Measurements from ENCODE around the gene LRRC2.

LRRC2 gene

DNA sequence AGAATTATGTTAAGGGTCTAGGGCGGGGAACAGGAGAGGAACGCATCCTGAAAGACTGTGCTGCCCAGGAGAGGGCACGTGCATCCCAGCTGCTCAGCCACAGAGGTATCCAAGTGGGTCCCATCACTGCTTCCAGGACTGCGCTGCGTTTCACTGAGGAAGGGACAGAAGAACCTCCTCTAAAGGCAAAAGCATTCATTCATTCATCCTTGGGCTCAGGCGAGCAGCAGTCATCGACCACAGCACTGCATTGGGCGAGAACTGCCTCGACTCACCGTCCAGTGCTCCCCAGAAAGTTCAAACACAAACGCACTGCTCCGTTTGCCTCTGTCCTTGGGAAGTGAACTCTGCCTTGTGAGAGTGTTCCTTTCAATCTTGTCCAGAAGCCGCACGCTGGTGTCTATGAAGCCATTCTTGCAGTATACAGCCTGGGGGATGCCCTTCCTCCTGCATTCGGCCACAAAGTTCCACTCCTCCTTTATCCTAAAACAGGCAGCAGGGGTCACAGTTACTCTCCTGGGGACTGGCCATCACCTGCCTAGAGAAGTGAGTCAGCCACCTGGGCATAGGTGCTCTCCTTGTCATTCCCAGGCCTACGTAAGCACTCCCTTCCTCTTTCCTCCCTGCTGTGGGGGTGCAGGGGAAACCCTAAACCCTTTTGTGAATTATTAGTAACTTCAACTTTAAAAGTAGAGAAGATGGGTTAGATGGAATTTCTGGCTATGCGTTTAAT, 21.2 kb downstream of the LRRC2 start:
- no peaks in the 10 kb centered on the region for H3K79me2 ChIP-seq (ENCODE audit: control insufficient read depth, insufficient read depth, low read length)
- peaks cover 6% of the 10 kb centered on the region for H3K4me1 ChIP-seq (ENCODE audit: control insufficient read depth, low read depth, low read length)

DNA sequence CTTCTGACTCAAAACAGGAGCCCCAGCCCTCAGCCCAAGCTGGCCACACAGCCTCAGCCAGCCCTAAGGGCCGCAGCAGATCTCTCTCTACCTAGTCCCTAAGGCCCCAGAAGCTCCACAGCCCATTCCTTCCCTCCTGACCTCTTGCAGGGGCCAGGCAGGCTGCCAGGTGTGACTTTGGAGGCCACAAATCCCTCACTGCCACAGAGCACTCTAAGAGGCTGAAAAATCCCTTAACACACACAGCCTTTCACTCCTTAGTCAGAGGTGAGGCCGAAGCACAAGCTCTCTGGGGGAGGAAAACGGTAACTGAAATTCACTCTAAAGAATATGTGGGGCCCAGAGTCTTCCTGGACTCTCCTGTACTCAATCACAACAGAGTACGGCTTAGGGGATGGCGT, 23.3 kb downstream of the LRRC2 start:
- WGBS (ENCODE audit: extremely low coverage, insufficient coverage, low lambda C conversion rate): no CpG with 5 or more reads among the region's 5 CpGs
- Histone ChIP-seq H3K36me3 (ENCODE audit: control insufficient read depth, insufficient read depth, low read length) (no peaks in the 10 kb centered on the region), H4K5ac (ENCODE audit: low read length) (no peak overlapping the region), H3K18ac (ENCODE audit: low read length) (no peak overlapping the region), H3K4me3 (ENCODE audit: low read length) (no peak overlapping the region), H2BK120ac (ENCODE audit: low read depth, low read length) (no peak overlapping the region), H3K4me1 (ENCODE audit: control insufficient read depth, low read depth, low read length) (peaks cover 5% of the 10 kb centered on the region), H3K27me3 (ENCODE audit: insufficient read depth, low read length, poor library complexity) (no peaks in the 10 kb centered on the region), H3K9ac (ENCODE audit: low read length) (no peak overlapping the region), H3K4me2 (ENCODE audit: low read length) (no peak overlapping the region), H3K79me1 (ENCODE audit: low read length) (no peaks in the 10 kb centered on the region), H4K8ac (ENCODE audit: low read depth, low read length) (no peak overlapping the region), H3K79me2 (ENCODE audit: control insufficient read depth, insufficient read depth, low read length) (no peaks in the 10 kb centered on the region), H2BK5ac (ENCODE audit: low read length) (no peak overlapping the region), H3K4ac (ENCODE audit: low read depth, low read length) (peak overlapping the region; percentile 20), H3K23ac (ENCODE audit: low read length) (no peak overlapping the region), H2AK5ac (ENCODE audit: low read length) (no peak overlapping the region), H2BK15ac (replicated peaks; ENCODE audit: low read depth) (no peak overlapping the region), H3K27ac (ENCODE audit: low read depth, low read length) (no peak overlapping the region), H3K56ac (ENCODE audit: low read length) (peak overlapping the region; percentile 76)
- no peak for DNase-seq

More for the DNA sequence above, 21.2 kb downstream of the LRRC2 start:
- Histone ChIP-seq H3K79me1 (ENCODE audit: low read length) (no peaks in the 10 kb centered on the region), H3K36me3 (ENCODE audit: control insufficient read depth, insufficient read depth, low read length) (no peaks in the 10 kb centered on the region), H2AK5ac (ENCODE audit: low read length) (no peak overlapping the region), H3K4me3 (ENCODE audit: low read length) (no peak overlapping the region), H3K4ac (ENCODE audit: low read depth, low read length) (no peak overlapping the region), H4K8ac (ENCODE audit: low read depth, low read length) (no peak overlapping the region), H3K4me2 (ENCODE audit: low read length) (no peak overlapping the region), H2BK120ac (ENCODE audit: low read depth, low read length) (no peak overlapping the region), H3K9ac (ENCODE audit: low read length) (no peak overlapping the region), H3K18ac (ENCODE audit: low read length) (no peak overlapping the region), H4K5ac (ENCODE audit: low read length) (no peak overlapping the region), H3K23ac (ENCODE audit: low read length) (no peak overlapping the region), H2BK5ac (ENCODE audit: low read length) (no peak overlapping the region), H3K27me3 (ENCODE audit: insufficient read depth, low read length, poor library complexity) (no peaks in the 10 kb centered on the region), H3K27ac (ENCODE audit: low read depth, low read length) (no peak overlapping the region), H2BK15ac (replicated peaks; ENCODE audit: low read depth) (no peak overlapping the region), H3K56ac (ENCODE audit: low read length) (peak overlapping the region; percentile 2)
- no CpG with 5 or more reads among the region's 17 CpGs for WGBS (ENCODE audit: extremely low coverage, insufficient coverage, low lambda C conversion rate)
- no peak for DNase-seq

DNA sequence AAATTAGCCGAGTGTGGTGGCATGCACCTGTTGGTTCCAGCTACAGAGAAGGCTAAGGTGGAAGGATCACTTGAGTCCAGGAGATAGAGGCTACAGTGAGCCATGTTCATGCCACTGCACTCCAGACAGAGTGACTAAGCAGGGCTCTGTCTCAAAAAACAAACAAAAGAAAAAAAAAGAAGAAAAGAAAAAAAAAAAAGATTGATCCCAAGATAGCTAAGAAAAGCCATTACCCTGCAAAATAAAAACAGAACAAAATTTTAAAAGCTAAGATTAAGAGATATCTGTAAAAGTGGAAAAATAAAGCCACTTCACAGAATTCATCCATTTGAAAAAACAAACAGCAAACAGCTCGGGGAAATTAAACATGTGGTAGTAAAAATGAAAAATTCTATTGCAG, 23.8 kb downstream of the LRRC2 start:
- Histone ChIP-seq H3K4ac (ENCODE audit: low read depth, low read length) (no peak overlapping the region), H2AK5ac (ENCODE audit: low read length) (no peak overlapping the region), H4K8ac (ENCODE audit: low read depth, low read length) (no peak overlapping the region), H3K4me1 (ENCODE audit: control insufficient read depth, low read depth, low read length) (peaks cover 5% of the 10 kb centered on the region), H3K56ac (ENCODE audit: low read length) (no peak overlapping the region), H3K79me2 (ENCODE audit: control insufficient read depth, insufficient read depth, low read length) (no peaks in the 10 kb centered on the region), H3K79me1 (ENCODE audit: low read length) (no peaks in the 10 kb centered on the region), H3K36me3 (ENCODE audit: control insufficient read depth, insufficient read depth, low read length) (no peaks in the 10 kb centered on the region), H3K23ac (ENCODE audit: low read length) (no peak overlapping the region), H3K27ac (ENCODE audit: low read depth, low read length) (no peak overlapping the region), H3K27me3 (ENCODE audit: insufficient read depth, low read length, poor library complexity) (no peaks in the 10 kb centered on the region), H2BK120ac (ENCODE audit: low read depth, low read length) (no peak overlapping the region), H4K5ac (ENCODE audit: low read length) (no peak overlapping the region), H3K4me3 (ENCODE audit: low read length) (no peak overlapping the region), H3K18ac (ENCODE audit: low read length) (no peak overlapping the region), H2BK5ac (ENCODE audit: low read length) (no peak overlapping the region), H3K4me2 (ENCODE audit: low read length) (no peak overlapping the region), H2BK15ac (replicated peaks; ENCODE audit: low read depth) (no peak overlapping the region), H3K9ac (ENCODE audit: low read length) (no peak overlapping the region)
- no peak for DNase-seq
- WGBS (ENCODE audit: extremely low coverage, insufficient coverage, low lambda C conversion rate): no CpG with 5 or more reads among the region's 2 CpGs

DNA sequence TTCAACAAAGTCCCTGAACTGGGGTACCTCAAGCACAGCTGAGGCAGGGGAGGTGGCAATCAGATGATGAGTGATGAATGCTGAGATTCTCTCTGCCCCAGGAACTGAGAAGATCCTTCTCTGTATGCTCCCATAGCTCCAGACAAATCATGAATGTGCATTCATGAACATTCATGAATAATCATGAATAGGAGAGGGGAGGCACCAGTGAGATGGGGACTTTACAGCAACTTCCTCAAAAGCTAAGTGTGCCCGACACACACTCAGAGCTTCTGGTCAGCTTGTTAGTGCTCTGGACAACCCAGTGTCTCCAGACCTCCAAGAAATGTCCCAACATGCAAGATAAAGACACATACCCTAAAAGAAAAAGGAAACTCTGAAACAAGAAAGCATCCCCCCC, 24.3 kb downstream of the LRRC2 start:
- Histone ChIP-seq H4K8ac (ENCODE audit: low read depth, low read length) (no peak overlapping the region), H4K5ac (ENCODE audit: low read length) (no peak overlapping the region), H2BK5ac (ENCODE audit: low read length) (no peak overlapping the region), H3K18ac (ENCODE audit: low read length) (peak overlapping the region; percentile 32), H3K9ac (ENCODE audit: low read length) (no peak overlapping the region), H3K4ac (ENCODE audit: low read depth, low read length) (no peak overlapping the region), H3K79me1 (ENCODE audit: low read length) (no peaks in the 10 kb centered on the region), H3K4me2 (ENCODE audit: low read length) (no peak overlapping the region), H2AK5ac (ENCODE audit: low read length) (no peak overlapping the region), H3K36me3 (ENCODE audit: control insufficient read depth, insufficient read depth, low read length) (no peaks in the 10 kb centered on the region), H3K27ac (ENCODE audit: low read depth, low read length) (no peak overlapping the region), H2BK120ac (ENCODE audit: low read depth, low read length) (no peak overlapping the region), H3K23ac (ENCODE audit: low read length) (no peak overlapping the region), H3K27me3 (ENCODE audit: insufficient read depth, low read length, poor library complexity) (no peaks in the 10 kb centered on the region), H3K4me1 (ENCODE audit: control insufficient read depth, low read depth, low read length) (peaks cover 5% of the 10 kb centered on the region), H3K4me3 (ENCODE audit: low read length) (no peak overlapping the region), H3K79me2 (ENCODE audit: control insufficient read depth, insufficient read depth, low read length) (no peaks in the 10 kb centered on the region), H2BK15ac (replicated peaks; ENCODE audit: low read depth) (no peak overlapping the region), H3K56ac (ENCODE audit: low read length) (no peak overlapping the region)
- DNase-seq: no peak
- WGBS (ENCODE audit: extremely low coverage, insufficient coverage, low lambda C conversion rate): no CpG with 5 or more reads among the region's 1 CpG

DNA sequence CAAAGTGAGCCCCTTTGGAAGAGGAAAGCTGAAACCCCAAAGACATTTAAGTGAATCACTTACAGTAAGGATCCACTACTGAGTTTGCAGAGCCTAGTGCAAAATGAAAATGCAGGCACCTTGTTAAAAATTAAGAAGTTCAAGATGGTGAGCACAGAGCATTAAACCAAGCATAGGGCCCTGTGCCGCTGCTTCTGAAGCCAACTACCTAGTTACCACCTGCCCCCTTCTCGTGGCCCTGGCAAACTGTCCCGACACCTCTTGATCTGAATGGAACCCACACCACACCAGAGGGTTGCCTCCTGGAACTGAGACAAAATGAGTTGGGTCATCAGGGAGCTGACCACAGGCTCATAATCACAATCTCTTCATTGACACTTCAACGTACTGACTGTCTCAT, 25.6 kb downstream of the LRRC2 start:
- H3K4me1 ChIP-seq (ENCODE audit: control insufficient read depth, low read depth, low read length): peaks cover 3% of the 10 kb centered on the region
- no peak overlapping the region for H2AK5ac ChIP-seq (ENCODE audit: low read length)
- H2BK120ac ChIP-seq (ENCODE audit: low read depth, low read length): no peak overlapping the region
- no peak for DNase-seq
- no peak overlapping the region for H2BK5ac ChIP-seq (ENCODE audit: low read length)
- H3K4ac ChIP-seq (ENCODE audit: low read depth, low read length): no peak overlapping the region
- H3K18ac ChIP-seq (ENCODE audit: low read length): no peak overlapping the region
- no peak overlapping the region for H3K27ac ChIP-seq (ENCODE audit: low read depth, low read length)
- no peaks in the 10 kb centered on the region for H3K27me3 ChIP-seq (ENCODE audit: insufficient read depth, low read length, poor library complexity)
- no peaks in the 10 kb centered on the region for H3K79me2 ChIP-seq (ENCODE audit: control insufficient read depth, insufficient read depth, low read length)
- no peak overlapping the region for H3K23ac ChIP-seq (ENCODE audit: low read length)
- no CpG with 5 or more reads among the region's 4 CpGs for WGBS (ENCODE audit: extremely low coverage, insufficient coverage, low lambda C conversion rate)
- no peak overlapping the region for H3K9ac ChIP-seq (ENCODE audit: low read length)
- H4K5ac ChIP-seq (ENCODE audit: low read length): no peak overlapping the region
- H4K8ac ChIP-seq (ENCODE audit: low read depth, low read length): no peak overlapping the region
- H2BK15ac ChIP-seq (replicated peaks; ENCODE audit: low read depth): no peak overlapping the region
- no peak overlapping the region for H3K4me3 ChIP-seq (ENCODE audit: low read length)
- no peak overlapping the region for H3K4me2 ChIP-seq (ENCODE audit: low read length)
- no peaks in the 10 kb centered on the region for H3K79me1 ChIP-seq (ENCODE audit: low read length)
- H3K56ac ChIP-seq (ENCODE audit: low read length): no peak overlapping the region
- H3K36me3 ChIP-seq (ENCODE audit: control insufficient read depth, insufficient read depth, low read length): no peaks in the 10 kb centered on the region

DNA sequence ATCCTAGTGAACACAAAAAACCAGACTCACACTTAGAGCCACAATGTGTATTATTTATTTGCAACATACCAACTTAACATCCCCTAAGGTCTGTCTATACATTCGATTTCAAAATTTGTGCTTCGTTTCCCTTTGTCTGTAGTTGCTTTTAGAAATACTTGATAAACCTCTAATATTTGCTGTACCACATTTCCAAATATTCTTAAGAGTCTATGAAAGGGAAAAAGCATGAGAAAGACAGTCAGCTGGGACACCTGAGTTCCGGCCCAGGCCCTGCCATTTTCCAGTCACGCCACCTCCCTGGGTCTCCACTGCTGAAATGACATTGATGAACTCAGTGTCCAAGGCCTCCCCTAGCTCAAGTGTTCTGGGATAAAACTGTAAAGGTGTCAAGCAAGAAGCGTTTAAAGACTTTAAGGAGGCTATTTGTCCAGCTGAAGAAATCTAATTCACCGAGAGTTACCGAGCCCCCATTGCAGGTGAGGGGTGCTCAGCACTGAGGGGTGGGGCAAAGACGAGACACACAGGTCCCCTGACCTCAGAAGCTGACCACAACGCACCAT, 26.6 kb downstream of the LRRC2 start:
- H3K9ac ChIP-seq (ENCODE audit: low read length): no peak overlapping the region
- WGBS (ENCODE audit: extremely low coverage, insufficient coverage, low lambda C conversion rate): no CpG with 5 or more reads among the region's 9 CpGs

More for the DNA sequence above, 26.6 kb downstream of the LRRC2 start:
- Histone ChIP-seq H3K79me1 (ENCODE audit: low read length) (no peaks in the 10 kb centered on the region), H4K8ac (ENCODE audit: low read depth, low read length) (no peak overlapping the region), H3K4me2 (ENCODE audit: low read length) (no peak overlapping the region), H2BK5ac (ENCODE audit: low read length) (no peak overlapping the region), H3K79me2 (ENCODE audit: control insufficient read depth, insufficient read depth, low read length) (no peaks in the 10 kb centered on the region), H3K23ac (ENCODE audit: low read length) (no peak overlapping the region), H3K36me3 (ENCODE audit: control insufficient read depth, insufficient read depth, low read length) (no peaks in the 10 kb centered on the region), H3K18ac (ENCODE audit: low read length) (no peak overlapping the region), H3K4me3 (ENCODE audit: low read length) (no peak overlapping the region), H3K4me1 (ENCODE audit: control insufficient read depth, low read depth, low read length) (peaks cover 2% of the 10 kb centered on the region), H2BK15ac (replicated peaks; ENCODE audit: low read depth) (no peak overlapping the region), H3K56ac (ENCODE audit: low read length) (peak overlapping the region; percentile 31), H2BK120ac (ENCODE audit: low read depth, low read length) (no peak overlapping the region), H2AK5ac (ENCODE audit: low read length) (peak overlapping the region; percentile 2), H3K27ac (ENCODE audit: low read depth, low read length) (no peak overlapping the region), H4K5ac (ENCODE audit: low read length) (no peak overlapping the region), H3K27me3 (ENCODE audit: insufficient read depth, low read length, poor library complexity) (no peaks in the 10 kb centered on the region), H3K4ac (ENCODE audit: low read depth, low read length) (no peak overlapping the region)
- no peak for DNase-seq

Data from mesendoderm (in vitro differentiated cells).